WERI-Rb-1 (cell line): ENCODE measurements around the gene SPOCK1.

ENCODE experiments used
- DNase-seq: peaks from one replicate; pipeline ENCODE4 v3.0.0-alpha.2; 2020
- H3K27ac ChIP-seq: fragments of 250-450 bp; sonication (Bioruptor Pico); 2 replicates; pipeline ENCODE4 v1.5.1; 2020; ENCODE audit warnings: mild to moderate bottlenecking, moderate library complexity
- H3K27me3 ChIP-seq: fragments of 250-450 bp; sonication (Bioruptor Pico); 2 replicates; pipeline ENCODE4 v1.5.1; 2021; ENCODE audit warnings: mild to moderate bottlenecking, low read depth, moderate library complexity; ENCODE audit not compliant: insufficient read depth, severe bottlenecking
- H3K36me3 ChIP-seq: fragments of 250-450 bp; sonication (Bioruptor Pico); 2 replicates; pipeline ENCODE4 v1.5.1; 2020; ENCODE audit warnings: mild to moderate bottlenecking, moderate library complexity
- H3K4me3 ChIP-seq: 2 replicates; pipeline ENCODE4 v1.5.1; 2011; ENCODE audit warnings: low read depth, mild to moderate bottlenecking, control low read depth, low read length
- H3K9me3 ChIP-seq: fragments of 250-450 bp; sonication (Bioruptor Pico); 2 replicates; pipeline ENCODE4 v1.5.1; 2021; ENCODE audit warnings: mild to moderate bottlenecking, moderate library complexity; ENCODE audit not compliant: severe bottlenecking
- CTCF ChIP-seq: IDR thresholded peaks from 2 replicates; pipeline ENCODE4 v1.5.1; 2011; ENCODE audit warnings: low read depth, mild to moderate bottlenecking, control low read depth, inconsistent platforms, low read length

SPOCK1 gene

GRCh38 chr5:137490591-137490990 is 8.5 kb downstream of the SPOCK1 start:
- DNase-seq: no peak
- no peaks in the 10 kb centered on the region for H3K36me3 ChIP-seq
- no peak overlapping the region for H3K27ac ChIP-seq
- no peak overlapping the region for H3K4me3 ChIP-seq
- H3K9me3 ChIP-seq: no peaks in the 10 kb centered on the region
- TF ChIP-seq CTCF: no peak
- no peaks in the 10 kb centered on the region for H3K27me3 ChIP-seq

- TF ChIP-seq CTCF: no peak
- Histone ChIP-seq H3K9me3 (no peaks in the 10 kb centered on the region), H3K27me3 (no peaks in the 10 kb centered on the region), H3K27ac (no peak overlapping the region), H3K36me3 (no peaks in the 10 kb centered on the region), H3K4me3 (no peak overlapping the region)
- DNase-seq: no peak
These were observed 10.2 kb downstream of the SPOCK1 start for GRCh38 chr5:137488974-137489373.

GRCh38 chr5:137488516-137488915 is 10.6 kb downstream of the SPOCK1 start:
- H3K4me3 ChIP-seq: no peak overlapping the region
- H3K27ac ChIP-seq: no peak overlapping the region
- H3K36me3 ChIP-seq: no peaks in the 10 kb centered on the region
- TF ChIP-seq CTCF: no peak
- DNase-seq: no peak
- no peaks in the 10 kb centered on the region for H3K9me3 ChIP-seq
- H3K27me3 ChIP-seq: no peaks in the 10 kb centered on the region

- no peak for DNase-seq
- Histone ChIP-seq H3K36me3 (no peaks in the 10 kb centered on the region), H3K27ac (no peak overlapping the region), H3K27me3 (no peaks in the 10 kb centered on the region), H3K9me3 (no peaks in the 10 kb centered on the region), H3K4me3 (no peak overlapping the region)
- TF ChIP-seq CTCF: no peak
These were observed 11.5 kb downstream of the SPOCK1 start for GRCh38 chr5:137487600-137487999.

GRCh38 chr5:137486707-137487106 is 12.4 kb downstream of the SPOCK1 start:
- no peak overlapping the region for H3K27ac ChIP-seq
- no peaks in the 10 kb centered on the region for H3K36me3 ChIP-seq
- H3K9me3 ChIP-seq: no peaks in the 10 kb centered on the region
- no peak overlapping the region for H3K4me3 ChIP-seq
- H3K27me3 ChIP-seq: no peaks in the 10 kb centered on the region
- no peak for TF ChIP-seq CTCF
- DNase-seq: no peak

- TF ChIP-seq CTCF: no peak
- no peak for DNase-seq
- Histone ChIP-seq H3K36me3 (no peaks in the 10 kb centered on the region), H3K9me3 (no peaks in the 10 kb centered on the region), H3K27ac (no peak overlapping the region), H3K4me3 (no peak overlapping the region), H3K27me3 (no peaks in the 10 kb centered on the region)
These were observed 17.5 kb downstream of the SPOCK1 start for GRCh38 chr5:137481596-137481995.
